ENCODE measurements around the gene ZNF512B. TPM values are rescaled to one million over a fixed set of nuclear protein-coding genes. Genes with fewer than 3 reads are reported as not detected.
"Not testable (repeated sequence)": the region's sequence is repeated elsewhere in the genome, so short reads cannot be mapped to it uniquely, and the experiment has no call there.

Gene ZNF512B
- total RNA-seq, 4 donors from 2014 or later = 5.7 to 10.9 (median 8.8) TPM

GRCh38 chr20:63932606-63933160 lies 37.0 kb downstream of the ZNF512B start:
- in situ Hi-C loops (cut with MboI; ENCODE audit: low sequenced_read_pairs in 4 of 4) (no loop called here), intact Hi-C loops (cut with DNase I; ENCODE audit: low total_unique reads) (no loop called here)
- H3K27me3 ChIP-seq = no peaks in the 10 kb centered on the region
- peaks cover 0 to 45% of the 10 kb centered on the region in 2 donors for H3K36me3 ChIP-seq
- H3K4me1 ChIP-seq = peaks cover 0 to 6% of the 10 kb centered on the region in 2 donors
- DNase-seq (no peak), ATAC-seq (no peak)
- no peak overlapping the region for H3K4me3 ChIP-seq
- H3K27ac ChIP-seq = no peak overlapping the region
- no peaks in the 10 kb centered on the region for H3K9me3 ChIP-seq
- TF ChIP-seq POLR2A (IDR thresholded peaks at IDR 0.05) = no peak
- no peak for TF ChIP-seq CTCF (IDR thresholded peaks at IDR 0.05 in 4 of 5, conservative IDR thresholded peaks at IDR 0.05 in 1 of 5)

- in situ Hi-C loops (cut with MboI; ENCODE audit: low sequenced_read_pairs in 4 of 4) = no loop called here
- Histone ChIP-seq H3K4me3 (no peak overlapping the region), H3K36me3 (peaks cover 0 to 45% of the 10 kb centered on the region in 2 donors), H3K27me3 (no peaks in the 10 kb centered on the region), H3K4me1 (peaks cover 0 to 10% of the 10 kb centered on the region in 2 donors), H3K27ac (no peak overlapping the region), H3K9me3 (no peaks in the 10 kb centered on the region)
- intact Hi-C loops (cut with DNase I; ENCODE audit: low total_unique reads) = no loop called here
- no peak for DNase-seq
- no peak for ATAC-seq
- TF ChIP-seq POLR2A (IDR thresholded peaks at IDR 0.05) (no peak), CTCF (IDR thresholded peaks at IDR 0.05 in 4 of 5, conservative IDR thresholded peaks at IDR 0.05 in 1 of 5) (no peak)
Measured at GRCh38 chr20:63931735-63932134, 38.0 kb downstream of the ZNF512B start.

- in situ Hi-C loops (cut with MboI; ENCODE audit: low sequenced_read_pairs in 4 of 4) (no loop called here), intact Hi-C loops (cut with DNase I; ENCODE audit: low total_unique reads) (no loop called here)
- DNase-seq (no peak), ATAC-seq (no peak)
- no peak for TF ChIP-seq CTCF (IDR thresholded peaks at IDR 0.05 in 4 of 5, conservative IDR thresholded peaks at IDR 0.05 in 1 of 5)
- TF ChIP-seq POLR2A (IDR thresholded peaks at IDR 0.05) = no peak
- Histone ChIP-seq H3K27me3 (no peaks in the 10 kb centered on the region), H3K9me3 (no peaks in the 10 kb centered on the region), H3K36me3 (peaks cover 0 to 45% of the 10 kb centered on the region in 2 donors), H3K4me1 (peaks cover 0 to 10% of the 10 kb centered on the region in 2 donors), H3K4me3 (no peak overlapping the region), H3K27ac (no peak overlapping the region)
Measured at GRCh38 chr20:63930971-63931553, 38.7 kb downstream of the ZNF512B start.

- DNase-seq; H3K27ac ChIP-seq; H3K4me3 ChIP-seq; in situ Hi-C loops (cut with MboI; ENCODE audit: low sequenced_read_pairs in 4 of 4); H3K9me3 ChIP-seq; ATAC-seq; intact Hi-C loops (cut with DNase I; ENCODE audit: low total_unique reads); H3K27me3 ChIP-seq: not testable (repeated sequence)
- peaks cover 0 to 10% of the 10 kb centered on the region in 2 donors for H3K4me1 ChIP-seq
- peaks cover 0 to 45% of the 10 kb centered on the region in 2 donors for H3K36me3 ChIP-seq
Measured at GRCh38 chr20:63929473-63929883, 40.3 kb downstream of the ZNF512B start.

- peaks cover 0 to 45% of the 10 kb centered on the region in 2 donors for H3K36me3 ChIP-seq
- in situ Hi-C loops (cut with MboI; ENCODE audit: low sequenced_read_pairs in 4 of 4) = no loop called here
Measured at GRCh38 chr20:63929071-63929470, 40.7 kb downstream of the ZNF512B start.

More at GRCh38 chr20:63929071-63929470, 40.7 kb downstream of the ZNF512B start:
- Histone ChIP-seq H3K27me3 (no peaks in the 10 kb centered on the region), H3K27ac (no peak overlapping the region), H3K4me1 (peaks cover 0 to 10% of the 10 kb centered on the region in 2 donors), H3K4me3 (no peak overlapping the region), H3K9me3 (no peaks in the 10 kb centered on the region)
- no peak for TF ChIP-seq POLR2A (IDR thresholded peaks at IDR 0.05)
- ATAC-seq = no peak
- intact Hi-C loops (cut with DNase I; ENCODE audit: low total_unique reads) = no loop called here
- DNase-seq = no peak
